ENCODE data around the gene RMI1. TPM values are rescaled to one million over a fixed set of nuclear protein-coding genes. Genes with fewer than 3 reads are reported as not detected.

RMI1 gene
- total and polyA plus RNA-seq, 2 of the 8 experiments (the other 6 are each of a cell fraction or from before 2014, with no cell fraction given) = 3.0 to 34.1 TPM

DNA sequence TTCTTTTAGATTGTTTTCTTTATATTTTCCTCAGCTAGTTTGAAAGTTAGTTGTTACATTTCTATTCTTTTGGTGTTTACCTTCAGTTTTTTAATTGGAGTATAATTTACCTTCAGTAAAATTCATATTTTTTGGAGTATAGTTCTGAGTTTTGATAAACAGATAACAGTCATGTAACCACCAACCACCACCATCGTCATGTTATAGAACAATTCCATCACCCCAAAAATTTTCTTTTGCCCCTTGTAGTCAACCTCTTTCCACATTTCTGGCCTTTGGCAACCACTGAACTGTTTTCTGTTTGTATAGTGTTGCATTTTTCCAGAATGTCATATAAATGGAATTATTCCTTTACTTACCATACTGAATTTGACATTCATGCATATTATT is 6.8 kb downstream of the RMI1 start:
- Histone ChIP-seq H4K20me1 (replicated peaks in 1 of 2; ENCODE audit: control insufficient read depth in 1 of 2, insufficient read depth in 2 of 2, low read length in 2 of 2) (no peaks in the 10 kb centered on the region), H3K14ac (ENCODE audit: insufficient read length) (no peak overlapping the region), H2BK15ac (ENCODE audit: low read length) (no peak overlapping the region), H2BK20ac (ENCODE audit: low read length) (no peak overlapping the region), H3K4me3 (ENCODE audit: extremely low read depth in 1 of 4, insufficient read depth in 2 of 4, low read depth in 3 of 4, low read length in 4 of 4) (no peak overlapping the region), H2BK120ac (replicated peaks; ENCODE audit: low read depth, low read length) (no peak overlapping the region), H3K27ac (ENCODE audit: low read depth, low read length) (no peak overlapping the region), H2BK5ac (ENCODE audit: low read depth, low read length) (no peak overlapping the region), H3K36me3 (ENCODE audit: control insufficient read depth in 2 of 4, insufficient read depth in 4 of 4, low read length in 3 of 4) (peaks cover 0 to 20% (median 4%) of the 10 kb centered on the region in 4 experiments; a peak in 3 of 8 replicates), H3K18ac (ENCODE audit: extremely low read depth, low read length) (no peak overlapping the region), H3K4ac (replicated peaks; ENCODE audit: insufficient read length, low read depth, low read length) (no peak overlapping the region), H3K23ac (ENCODE audit: insufficient read length) (no peak overlapping the region), H3K56ac (replicated peaks; ENCODE audit: insufficient read length, low read depth, low read length) (no peak overlapping the region), H2AK5ac (ENCODE audit: low read depth, low read length) (no peak overlapping the region), H2BK12ac (ENCODE audit: low read depth, low read length) (no peak overlapping the region), H3K9ac (replicated peaks in 1 of 4; ENCODE audit: extremely low read depth in 1 of 4, low read depth in 3 of 4, low read length in 3 of 4) (no peak overlapping the region), H3K4me1 (replicated peaks in 1 of 4; ENCODE audit: control insufficient read depth in 3 of 4, insufficient read depth in 4 of 4, low read length in 3 of 4) (peaks cover 0 to 2% (median 0%) of the 10 kb centered on the region in 4 experiments; a peak in 2 of 7 replicates), H3K79me2 (ENCODE audit: control insufficient read depth in 1 of 2, insufficient read depth in 2 of 2, low read length in 2 of 2) (peaks cover 0 to 83% of the 10 kb centered on the region in 2 experiments), H4K8ac (ENCODE audit: extremely low read depth, insufficient read depth, low read length) (no peak overlapping the region), H3K4me2 (ENCODE audit: insufficient read depth in 1 of 2, low read depth in 2 of 2, low read length in 2 of 2) (no peak overlapping the region), H3K27me3 (replicated peaks in 1 of 4; ENCODE audit: control insufficient read depth in 3 of 4, extremely low read depth in 1 of 4, insufficient read depth in 3 of 4, low read length in 3 of 4) (no peaks in the 10 kb centered on the region), H4K5ac (ENCODE audit: insufficient read length, low read depth, low read length) (no peak overlapping the region), H2AFZ (ENCODE audit: low read length) (no peak overlapping the region), H3K23me2 (ENCODE audit: low read depth, low read length) (no peaks in the 10 kb centered on the region), H4K91ac (replicated peaks; ENCODE audit: insufficient read length, low read length) (no peak overlapping the region), H3K9me3 (ENCODE audit: insufficient read depth in 2 of 2, low read depth in 1 of 2, low read length in 1 of 2) (no peaks in the 10 kb centered on the region), H3K79me1 (ENCODE audit: low read depth, low read length) (peaks cover 4% of the 10 kb centered on the region)
- TF ChIP-seq TEAD4 (IDR thresholded peaks at IDR 0.05; ENCODE audit: low read depth, low read length) (no peak), SAP30 (IDR thresholded peaks at IDR 0.05; ENCODE audit: insufficient read depth, insufficient replicate concordance, low read length) (no peak), CEBPB (IDR thresholded peaks at IDR 0.05; ENCODE audit: low read depth, low read length) (no peak), CTBP2 (IDR thresholded peaks at IDR 0.05; ENCODE audit: borderline replicate concordance, insufficient read depth, insufficient read length, low read length) (no peak), SRF (IDR thresholded peaks at IDR 0.05; ENCODE audit: low read depth, low read length) (no peak), JUN (IDR thresholded peaks at IDR 0.05; ENCODE audit: low read depth, low read length) (no peak), GABPA (IDR thresholded peaks at IDR 0.05; ENCODE audit: borderline replicate concordance, insufficient read depth, low read length) (no peak)
- FAIRE-seq (no peak), DNase-seq (ENCODE audit: low read depth in 1 of 2, low spot score in 2 of 2) (no peak)
- 88% methylated on average over 1 of the region's 1 CpG; no CpG with 5 or more reads in 1 of the 2 experiments for WGBS, 2 experiments (ENCODE audit: extremely low coverage in 1 of 2, insufficient coverage in 1 of 2, insufficient read length in 1 of 2, insufficient replicate concordance in 2 of 2, low coverage in 1 of 2, low lambda C conversion rate in 2 of 2, missing lambda C conversion rate in 1 of 2)
- ChIA-PET CTCF (ENCODE audit: partially characterized antibody) (no interaction called here), POLR2A (ENCODE audit: partially characterized antibody) (no interaction called here)
